Measurements from ENCODE around the gene CTIF.

DNA sequence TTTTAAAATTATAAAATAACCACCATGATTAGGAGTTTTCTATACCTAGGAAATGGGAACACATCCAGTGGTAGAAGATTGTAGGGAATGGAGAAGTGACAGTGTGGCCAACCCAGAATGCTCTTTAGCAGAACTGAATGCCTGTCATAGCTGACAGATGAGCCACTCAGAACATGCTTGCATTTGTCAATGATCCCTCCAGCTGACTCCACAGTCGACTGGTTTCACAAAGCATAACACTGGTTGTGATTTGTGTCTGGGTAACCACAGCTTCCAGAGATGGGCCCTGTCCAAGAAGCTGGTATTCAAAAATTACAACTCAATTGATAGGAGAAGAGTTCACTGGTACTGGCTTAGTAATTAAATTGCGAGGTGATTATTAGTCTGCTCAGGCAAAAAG lies 9.0 kb upstream of the CTIF start:
- no peak for TF ChIP-seq EZH2phosphoT487 (IDR thresholded peaks at IDR 0.05; ENCODE audit: borderline replicate concordance, low read depth, low read length)
- TF ChIP-seq, protein P1, sequence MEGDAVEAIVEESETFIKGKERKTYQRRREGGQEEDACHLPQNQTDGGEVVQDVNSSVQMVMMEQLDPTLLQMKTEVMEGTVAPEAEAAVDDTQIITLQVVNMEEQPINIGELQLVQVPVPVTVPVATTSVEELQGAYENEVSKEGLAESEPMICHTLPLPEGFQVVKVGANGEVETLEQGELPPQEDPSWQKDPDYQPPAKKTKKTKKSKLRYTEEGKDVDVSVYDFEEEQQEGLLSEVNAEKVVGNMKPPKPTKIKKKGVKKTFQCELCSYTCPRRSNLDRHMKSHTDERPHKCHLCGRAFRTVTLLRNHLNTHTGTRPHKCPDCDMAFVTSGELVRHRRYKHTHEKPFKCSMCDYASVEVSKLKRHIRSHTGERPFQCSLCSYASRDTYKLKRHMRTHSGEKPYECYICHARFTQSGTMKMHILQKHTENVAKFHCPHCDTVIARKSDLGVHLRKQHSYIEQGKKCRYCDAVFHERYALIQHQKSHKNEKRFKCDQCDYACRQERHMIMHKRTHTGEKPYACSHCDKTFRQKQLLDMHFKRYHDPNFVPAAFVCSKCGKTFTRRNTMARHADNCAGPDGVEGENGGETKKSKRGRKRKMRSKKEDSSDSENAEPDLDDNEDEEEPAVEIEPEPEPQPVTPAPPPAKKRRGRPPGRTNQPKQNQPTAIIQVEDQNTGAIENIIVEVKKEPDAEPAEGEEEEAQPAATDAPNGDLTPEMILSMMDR (conservative IDR thresholded peaks at IDR 0.05; ENCODE audit: low read length): no peak

Measured in OCI-LY7 (cell line).